SH-SY5Y (cell line): ENCODE data around the gene IRAK3.

Experiments used
- GATA2 ChIP-seq: IDR thresholded peaks from 2 replicates; pipeline ENCODE4 v1.6.1; 2011; ENCODE audit warnings: mild to moderate bottlenecking, low read depth, low read length
- GATA3 ChIP-seq: IDR thresholded peaks from 2 replicates; pipeline ENCODE4 v1.6.1; 2011; ENCODE audit warnings: low read depth, mild to moderate bottlenecking, low read length, moderate library complexity

DNA sequence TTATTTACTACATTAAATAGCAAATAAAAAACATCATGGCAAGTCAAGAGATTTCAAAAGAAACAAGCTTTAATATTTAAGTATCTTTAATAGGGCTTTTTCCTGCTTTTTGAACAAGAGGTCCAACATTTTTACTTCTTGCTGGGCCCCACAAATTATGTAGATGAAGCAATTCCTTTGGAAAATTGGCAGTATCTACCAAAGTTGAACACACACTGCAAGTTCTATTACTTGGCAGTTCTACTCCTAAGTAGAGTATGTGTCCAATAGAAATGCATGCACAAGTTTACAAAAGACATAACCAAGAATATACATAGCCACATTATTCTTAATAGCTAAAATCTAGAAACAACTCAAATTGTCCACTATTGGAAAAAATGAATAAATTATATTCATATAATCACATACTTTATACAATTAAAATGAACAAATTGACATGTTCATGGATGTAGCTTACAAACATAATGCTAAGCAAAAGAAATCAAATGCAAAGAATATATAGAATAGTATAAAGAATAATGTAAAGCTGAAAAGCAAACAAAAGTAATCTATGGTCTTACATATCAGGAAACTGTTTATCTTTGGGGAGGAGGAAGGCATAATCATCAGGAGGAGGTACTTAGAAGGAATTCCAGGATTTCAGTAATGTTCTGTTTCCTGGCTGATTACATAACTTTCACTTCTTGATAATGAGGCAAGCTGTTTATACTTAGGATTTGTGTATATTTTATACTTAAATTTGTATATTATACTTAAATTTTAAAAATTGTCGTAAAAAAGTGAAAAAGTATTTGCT lies 12.7 kb upstream of the IRAK3 start:
- TF ChIP-seq GATA3, result no peak
- no peak for TF ChIP-seq GATA2
